Activated T-cell treated with anti-CD3 and anti-CD28 coated beads, Interleukin-2, amount 50 U/mL, for 24 hours (primary cell): Measurements from ENCODE around the gene PFDN5.

ENCODE experiments used
- DNase-seq: peaks from one replicate; pipeline ENCODE4 v3.0.0-alpha.2; 2020
- H3K27ac Mint-ChIP-seq: 2 replicates; pipeline ENCODE4 v1.8.0; 2020; ENCODE audit warnings: mild to moderate bottlenecking, mixed read lengths
- H3K27me3 Mint-ChIP-seq: 2 replicates; pipeline ENCODE4 v1.8.0; 2020; ENCODE audit warnings: mixed read lengths
- H3K36me3 Mint-ChIP-seq: 2 replicates; pipeline ENCODE4 v1.8.0; 2020; ENCODE audit warnings: low read depth, mixed read lengths
- H3K4me1 Mint-ChIP-seq: 2 replicates; pipeline ENCODE4 v1.8.0; 2020; ENCODE audit warnings: low read depth, mixed read lengths
- H3K4me3 Mint-ChIP-seq: 2 replicates; pipeline ENCODE4 v1.8.0; 2020; ENCODE audit warnings: mild to moderate bottlenecking, moderate library complexity, mixed read lengths
- H3K9me3 Mint-ChIP-seq: 2 replicates; pipeline ENCODE4 v1.8.0; 2020; ENCODE audit warnings: mixed read lengths

Gene PFDN5

GRCh38 chr12:53345486-53346188 lies 50.3 kb downstream of the PFDN5 start:
- DNase-seq, result no peak
- no peaks in the 10 kb centered on the region for H3K27me3 Mint-ChIP-seq
- peak overlapping the region; percentile 86 for H3K27ac Mint-ChIP-seq
- H3K36me3 Mint-ChIP-seq, result no peaks in the 10 kb centered on the region
- no peaks in the 10 kb centered on the region for H3K9me3 Mint-ChIP-seq
- peaks cover 15% of the 10 kb centered on the region for H3K4me1 Mint-ChIP-seq
- H3K4me3 Mint-ChIP-seq, result peak overlapping the region; percentile 87

DNA sequence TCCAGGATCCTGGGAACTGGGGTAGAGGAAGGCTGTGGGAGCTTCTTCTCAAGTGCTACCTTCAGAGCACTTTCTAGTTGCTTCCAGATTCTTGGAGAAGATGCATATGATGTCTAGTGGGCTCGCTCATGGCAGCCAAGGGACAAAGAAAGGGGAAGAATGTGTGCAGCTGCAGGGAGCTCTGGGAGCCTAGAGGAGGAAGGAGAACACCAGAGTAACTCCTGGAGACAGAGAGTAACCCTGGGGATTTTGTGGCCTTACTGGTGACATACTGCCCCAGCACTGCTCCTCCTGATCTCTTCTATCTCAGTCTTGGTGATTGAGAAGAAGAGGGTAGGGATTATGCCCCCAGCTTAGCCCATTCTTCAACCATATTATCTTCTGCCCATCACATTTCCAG lies 51.1 kb downstream of the PFDN5 start:
- Mint-ChIP-seq H3K27ac (no peak overlapping the region), H3K4me3 (no peak overlapping the region), H3K27me3 (no peaks in the 10 kb centered on the region), H3K36me3 (no peaks in the 10 kb centered on the region), H3K9me3 (no peaks in the 10 kb centered on the region), H3K4me1 (peaks cover 15% of the 10 kb centered on the region)
- DNase-seq, result no peak

- no peak overlapping the region for H3K4me3 Mint-ChIP-seq
- H3K27ac Mint-ChIP-seq, result no peak overlapping the region
- H3K9me3 Mint-ChIP-seq, result no peaks in the 10 kb centered on the region
- peaks cover 21% of the 10 kb centered on the region for H3K4me1 Mint-ChIP-seq
- H3K36me3 Mint-ChIP-seq, result no peaks in the 10 kb centered on the region
- H3K27me3 Mint-ChIP-seq, result no peaks in the 10 kb centered on the region
- no peak for DNase-seq
Observed at GRCh38 chr12:53347905-53348304, 52.6 kb downstream of the PFDN5 start.
